ENCODE results near the gene KRT74.

Gene KRT74

DNA sequence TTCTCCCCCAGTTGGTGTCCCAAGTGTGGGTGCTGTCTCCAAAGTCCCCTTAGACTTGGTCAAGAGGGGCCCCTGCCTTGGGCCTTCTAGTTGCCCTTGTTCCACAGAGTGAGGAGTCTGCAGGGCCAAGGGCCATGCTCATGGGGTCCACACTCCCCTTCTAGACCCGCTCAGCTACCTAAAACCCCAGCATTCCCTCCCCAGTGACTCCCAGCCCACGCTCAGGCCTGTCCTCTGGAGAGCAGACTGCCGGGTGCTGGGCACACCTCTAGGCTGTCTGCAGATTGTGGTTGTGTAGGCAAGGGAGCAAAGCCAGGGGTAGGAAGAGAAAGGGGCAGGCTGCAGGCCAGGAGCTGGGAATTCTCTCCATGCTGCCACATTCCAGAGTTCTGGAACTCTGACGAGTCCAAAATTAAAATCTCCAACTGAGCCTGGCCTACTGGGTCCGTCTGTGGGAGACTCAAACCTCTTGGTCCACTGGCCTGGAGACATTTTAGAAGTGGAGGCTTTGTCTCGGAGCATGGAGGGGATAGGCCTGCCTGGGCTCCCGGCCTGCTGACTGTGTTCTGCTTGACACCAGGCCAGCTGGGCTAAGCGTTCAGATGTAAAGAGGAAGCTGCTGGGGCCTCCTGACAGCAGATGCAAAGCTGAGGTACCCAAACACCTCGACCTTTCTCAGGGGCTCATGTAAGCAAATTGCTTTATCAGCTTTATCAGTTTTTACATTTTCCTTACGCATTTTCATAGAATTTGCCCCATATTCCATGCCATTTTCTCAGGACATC lies 39.8 kb downstream of the KRT74 start:
- no peak for DNase-seq

DNA sequence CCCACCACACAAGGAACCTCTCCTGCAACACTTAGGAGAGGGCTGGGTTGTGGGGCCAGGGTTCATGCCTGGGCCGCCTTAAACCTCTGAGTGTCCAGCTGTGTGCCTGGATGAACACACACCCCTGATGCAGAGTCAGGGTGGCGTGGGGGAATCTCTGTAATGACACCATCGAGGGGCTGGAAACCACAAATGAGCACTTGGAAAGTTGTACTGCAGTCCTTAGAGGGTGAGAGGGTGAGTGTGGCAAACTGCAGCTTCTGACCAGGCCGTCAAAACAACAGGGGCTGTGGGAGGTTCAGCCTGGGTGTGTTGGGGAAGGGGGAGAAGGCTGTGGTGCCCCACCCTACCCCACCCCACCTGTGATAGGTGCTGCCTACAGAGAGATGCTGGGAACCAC lies 41.0 kb downstream of the KRT74 start:
- DNase-seq: no peak

DNA sequence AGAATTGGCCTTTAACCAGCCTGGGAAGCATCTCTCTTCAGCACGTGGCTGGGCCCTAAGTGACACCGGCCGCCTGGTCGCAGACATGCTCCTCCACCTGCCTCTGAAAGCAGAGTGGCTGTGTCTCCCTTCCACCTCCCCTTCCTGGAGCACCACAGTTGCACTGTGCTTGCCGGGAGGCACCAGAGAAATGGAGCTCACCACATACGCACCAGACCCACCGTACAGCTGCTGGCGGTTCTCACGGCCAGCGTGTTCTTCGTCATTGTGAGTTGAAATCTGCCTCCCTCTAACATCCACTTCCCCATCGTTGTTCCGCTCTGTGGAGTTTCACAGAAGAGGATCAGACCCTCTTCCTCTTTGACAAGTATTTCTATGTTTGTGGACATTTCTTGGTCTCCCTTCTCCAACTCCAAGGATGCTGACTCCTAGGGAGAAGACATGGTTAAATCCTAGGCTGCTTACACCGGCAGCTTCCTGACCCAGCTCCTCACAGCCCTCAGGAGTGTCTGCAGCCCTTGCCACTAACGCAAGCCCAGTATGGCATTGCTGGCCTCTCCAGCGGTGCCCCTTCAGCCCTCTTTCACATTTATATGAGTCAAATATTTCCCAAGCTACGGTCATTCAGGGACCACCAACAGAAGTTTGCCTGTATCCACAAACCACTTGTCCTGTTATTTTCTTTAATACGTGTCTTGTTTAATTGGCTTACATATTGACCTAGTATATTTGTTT lies 41.9 kb downstream of the KRT74 start:
- peak in 1 of 2 donors; percentile 44 for DNase-seq

DNA sequence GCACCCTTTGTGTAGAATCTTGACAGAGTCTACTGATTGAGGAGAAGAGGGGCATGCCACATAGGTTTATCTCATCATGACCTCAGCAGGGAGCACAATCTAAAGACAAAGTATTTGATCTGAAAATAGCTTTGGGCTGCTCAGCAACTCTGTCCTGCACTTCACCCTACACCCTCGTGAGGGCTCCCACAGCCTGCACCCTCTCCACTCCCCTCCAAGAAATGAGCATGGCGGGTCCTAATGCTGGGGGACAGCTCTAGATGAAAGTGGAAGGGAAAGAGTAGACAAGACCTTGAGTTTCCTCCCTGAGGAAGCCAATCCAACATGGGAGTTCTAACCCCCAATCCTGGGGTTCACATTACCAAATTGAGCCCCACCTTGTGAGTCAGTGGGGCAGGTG lies 42.7 kb downstream of the KRT74 start:
- DNase-seq: no peak

DNA sequence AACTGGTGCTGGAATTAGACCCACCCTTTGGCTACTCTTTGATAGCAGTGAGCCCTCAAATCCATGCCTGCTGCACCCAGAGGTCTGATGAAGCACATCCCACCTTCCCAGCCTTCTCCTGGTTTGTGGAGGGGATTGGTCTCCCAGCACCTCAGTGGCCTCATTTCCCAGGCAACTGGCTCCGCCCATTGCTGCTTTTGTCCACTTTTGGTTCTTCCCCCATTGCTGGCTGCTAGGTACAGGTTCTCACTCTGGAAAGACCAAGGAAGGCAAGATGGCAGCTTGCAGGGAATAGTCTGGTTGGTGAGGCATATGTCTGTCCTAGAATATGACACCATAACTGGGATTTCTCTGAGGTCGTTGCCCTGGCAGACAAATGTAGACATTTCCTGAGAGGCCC lies 43.3 kb downstream of the KRT74 start:
- DNase-seq: no peak

DNA sequence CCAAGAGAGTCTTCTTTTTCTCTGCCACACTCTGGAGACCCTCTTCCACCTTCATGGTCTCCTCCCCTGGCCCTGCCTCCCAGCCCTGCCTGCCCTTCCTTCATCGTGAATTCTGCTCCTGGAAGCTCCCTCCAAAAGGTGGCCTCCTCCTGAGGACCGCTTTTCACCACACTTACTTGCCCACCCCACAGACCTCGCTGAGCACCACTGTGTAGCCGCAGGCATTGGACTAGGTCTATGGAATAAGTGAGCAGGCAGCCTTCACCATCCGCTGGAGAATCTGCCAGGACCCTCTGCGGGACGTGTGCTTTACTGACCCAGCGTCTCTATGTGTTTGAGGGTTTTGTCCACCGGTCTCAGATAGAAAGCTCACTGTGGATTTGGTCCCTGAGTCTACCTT lies 43.8 kb downstream of the KRT74 start:
- DNase-seq: no peak

DNA sequence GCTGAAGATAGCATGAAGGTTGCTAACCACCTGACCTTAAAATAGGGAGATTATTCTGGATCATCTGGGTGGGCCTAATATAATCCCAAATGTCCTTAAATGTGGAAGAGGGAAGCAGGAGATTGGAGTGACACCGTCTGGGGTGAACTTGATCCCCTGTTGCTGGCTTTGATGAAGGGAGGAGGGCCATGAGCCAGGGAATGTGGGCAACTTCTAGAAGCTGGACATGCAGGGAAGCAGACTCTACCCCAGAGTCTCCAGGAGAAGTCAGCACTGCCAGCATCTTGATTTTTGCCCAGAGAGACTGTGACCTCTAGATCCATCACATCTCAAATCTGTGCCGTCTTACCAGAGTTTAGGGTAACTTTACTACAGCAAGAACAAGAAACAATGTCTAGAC lies 44.2 kb downstream of the KRT74 start:
- no peak for DNase-seq

DNA sequence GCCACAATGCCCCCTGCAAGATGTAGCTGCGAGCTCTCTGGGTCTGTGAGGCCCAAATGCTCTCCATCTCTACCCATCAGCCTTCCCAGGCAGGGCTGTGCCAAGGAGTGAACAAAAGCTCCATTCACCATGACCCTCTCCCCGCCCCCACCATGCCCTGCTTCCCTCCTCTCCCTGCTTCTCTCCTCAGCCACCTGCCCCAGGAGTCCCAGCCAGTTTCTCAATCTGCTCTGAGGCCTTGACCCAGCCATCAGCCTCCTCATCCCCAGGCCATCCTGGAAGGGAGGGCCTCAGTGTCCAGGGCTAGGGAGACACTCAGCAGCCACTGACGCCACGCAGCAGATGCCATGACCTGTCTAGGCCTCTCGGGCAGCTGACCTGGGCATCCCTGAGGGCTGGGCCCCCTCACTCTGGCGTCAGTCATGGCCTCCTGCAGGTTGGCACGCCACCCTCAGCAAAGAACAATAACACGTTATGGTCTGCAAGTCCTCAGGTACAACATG lies 45.0 kb downstream of the KRT74 start:
- DNase-seq: no peak

DNA sequence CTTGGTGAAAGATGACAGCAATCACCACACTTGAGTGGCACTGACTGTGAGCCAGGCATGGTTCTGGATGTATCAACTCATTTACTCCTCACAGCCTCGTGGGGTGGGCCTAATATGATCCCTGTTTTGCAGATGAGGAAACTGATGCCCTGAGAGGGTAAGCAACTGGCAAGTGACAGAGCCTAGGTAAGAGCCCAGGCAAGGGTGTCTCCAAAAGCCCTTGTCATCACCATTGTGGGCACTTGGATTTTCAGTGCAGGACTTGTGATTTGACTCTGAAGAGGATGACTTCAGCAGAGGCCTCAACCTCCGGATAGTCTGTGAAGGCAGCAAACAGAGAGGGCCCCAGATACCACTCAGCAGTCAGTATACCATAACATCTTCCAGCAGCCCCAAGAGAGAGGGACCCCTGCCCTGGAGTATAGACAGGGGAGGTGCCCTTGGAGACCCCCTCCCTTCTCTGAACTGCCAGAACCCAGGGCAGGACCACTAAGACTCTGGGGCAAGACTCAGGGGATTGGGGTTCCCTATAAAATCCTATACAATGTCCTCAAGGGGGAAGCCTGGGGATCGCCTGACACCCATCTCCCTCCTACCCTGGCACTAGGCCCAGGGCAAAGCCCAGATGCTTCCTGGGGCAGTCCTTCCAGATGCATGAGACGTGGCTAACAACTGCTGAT lies 46.4 kb downstream of the KRT74 start:
- DNase-seq: no peak

DNA sequence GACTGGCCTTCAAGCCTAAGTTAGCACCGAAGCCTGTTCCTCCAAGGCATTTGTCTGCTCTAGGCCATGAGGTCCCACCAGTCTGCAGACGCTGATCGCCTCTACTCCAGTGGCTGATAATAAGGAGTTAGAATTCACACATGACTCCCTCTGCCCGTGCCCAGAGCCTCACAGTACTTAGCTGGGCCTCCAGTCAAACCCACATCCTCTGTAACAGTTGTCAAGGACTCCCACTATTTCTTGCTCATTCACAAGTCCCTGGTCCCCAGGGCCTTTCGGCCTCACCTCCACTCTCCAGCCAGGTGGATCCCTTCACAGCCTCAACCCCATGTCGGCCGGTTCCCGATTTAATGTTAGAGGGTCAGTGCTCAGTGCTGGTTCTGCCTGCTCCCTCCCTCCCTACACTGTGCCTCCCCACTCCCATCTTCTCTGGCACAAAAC lies 47.1 kb downstream of the KRT74 start:
- no peak for DNase-seq

DNA sequence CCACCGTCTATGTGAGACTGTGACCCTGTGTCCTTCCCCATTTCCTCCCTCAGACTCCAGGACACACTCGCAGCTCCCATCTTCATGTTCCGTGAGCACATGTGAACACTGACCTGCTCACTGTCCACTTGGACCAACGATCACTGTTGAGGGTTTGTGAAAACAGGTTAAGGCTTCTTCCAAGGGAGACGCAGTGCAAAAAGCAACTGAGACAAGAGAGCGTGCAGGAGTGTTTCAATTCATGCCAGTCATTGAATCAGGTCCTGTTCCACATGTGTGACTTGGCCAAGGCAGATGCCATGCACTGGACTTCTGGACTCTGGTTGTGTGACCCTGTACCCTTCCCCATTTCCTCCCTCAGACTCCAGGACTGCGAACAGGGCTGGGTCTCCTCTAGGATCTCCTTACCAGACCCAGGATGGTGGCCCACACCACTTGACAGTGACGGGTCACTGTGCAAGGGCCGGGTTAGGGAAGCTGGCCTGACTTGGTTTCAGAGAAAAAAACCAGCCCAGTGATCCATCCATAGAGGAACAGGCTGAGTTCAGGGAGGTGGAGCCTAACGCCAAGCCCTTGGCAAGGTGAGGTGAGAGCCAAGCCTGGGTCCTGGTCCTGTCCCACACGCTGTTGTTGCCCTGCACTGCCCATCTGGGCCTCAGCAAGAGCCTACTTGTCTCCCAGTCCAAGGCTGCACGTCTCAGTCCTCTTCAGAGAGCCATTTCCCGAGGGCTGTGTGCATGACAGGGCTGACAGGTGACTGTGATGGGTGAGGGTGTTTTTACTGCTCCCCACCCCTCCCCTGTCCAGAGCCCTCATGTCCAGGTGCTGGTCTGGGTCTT lies 47.8 kb downstream of the KRT74 start:
- no peak for DNase-seq

DNA sequence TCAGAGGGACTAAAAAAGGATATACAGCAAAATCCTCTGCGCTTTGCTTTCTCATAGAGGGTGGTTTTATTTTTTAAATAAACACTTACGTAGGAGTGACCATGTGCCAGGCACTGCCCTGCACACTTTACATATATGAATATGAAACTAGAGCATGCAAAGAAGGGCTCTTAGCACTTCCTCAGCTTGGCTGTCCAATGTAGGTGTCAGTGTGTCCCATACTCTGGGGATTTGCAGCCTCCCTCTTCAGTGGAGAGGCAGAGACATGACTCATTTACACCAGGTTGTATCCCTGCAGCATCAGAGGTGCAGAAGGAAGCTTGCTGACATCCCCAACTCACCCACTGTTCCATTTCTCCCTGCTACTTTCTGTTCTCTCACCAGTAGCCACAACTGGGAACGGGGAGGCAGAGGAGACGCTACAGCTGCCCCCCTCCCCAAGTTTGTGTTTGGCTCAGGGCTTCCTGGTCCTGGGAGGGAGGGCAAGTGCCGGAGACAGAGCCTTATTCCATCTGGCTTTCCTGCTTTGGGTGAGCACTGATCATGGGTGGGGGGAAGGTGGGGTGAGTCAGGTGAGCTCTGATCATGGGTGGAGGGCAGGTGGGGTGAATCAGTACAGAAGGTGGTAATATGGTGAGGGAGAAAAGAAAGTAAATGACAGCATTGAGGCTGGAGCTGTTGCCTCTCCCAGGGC lies 48.6 kb downstream of the KRT74 start:
- no peak for DNase-seq

DNA sequence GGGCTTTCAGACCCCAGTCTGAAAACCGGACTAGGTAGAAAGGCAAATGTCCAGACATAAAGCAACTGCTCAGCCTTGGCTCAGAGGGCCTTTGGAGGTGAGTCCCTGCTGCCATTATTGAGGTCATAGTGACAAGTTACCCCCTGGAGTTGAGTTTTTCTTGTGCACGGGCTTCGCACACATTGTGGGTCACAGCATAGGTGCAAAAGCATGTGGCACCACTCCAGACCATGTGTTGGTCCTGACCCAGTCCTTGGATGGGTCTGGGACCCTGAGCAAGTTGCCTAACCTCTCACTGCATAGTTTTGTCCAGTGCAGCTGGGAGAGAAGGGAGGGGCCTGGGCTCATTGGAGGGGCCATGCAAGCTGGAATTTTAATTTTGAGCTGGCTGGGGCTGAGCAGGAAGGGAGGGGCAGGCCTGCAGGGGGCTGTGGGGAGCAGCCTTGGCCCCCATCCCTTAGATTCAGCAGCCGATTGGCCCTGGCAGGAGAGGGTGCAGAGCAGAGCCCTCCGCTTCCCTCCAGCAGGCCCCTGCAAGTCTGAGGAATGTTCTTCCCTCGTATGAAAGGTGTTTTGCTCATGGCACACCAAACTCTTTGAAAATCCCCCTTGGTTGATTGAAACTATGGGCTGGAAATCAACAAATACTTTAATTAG lies 49.3 kb downstream of the KRT74 start:
- DNase-seq: no peak

DNA sequence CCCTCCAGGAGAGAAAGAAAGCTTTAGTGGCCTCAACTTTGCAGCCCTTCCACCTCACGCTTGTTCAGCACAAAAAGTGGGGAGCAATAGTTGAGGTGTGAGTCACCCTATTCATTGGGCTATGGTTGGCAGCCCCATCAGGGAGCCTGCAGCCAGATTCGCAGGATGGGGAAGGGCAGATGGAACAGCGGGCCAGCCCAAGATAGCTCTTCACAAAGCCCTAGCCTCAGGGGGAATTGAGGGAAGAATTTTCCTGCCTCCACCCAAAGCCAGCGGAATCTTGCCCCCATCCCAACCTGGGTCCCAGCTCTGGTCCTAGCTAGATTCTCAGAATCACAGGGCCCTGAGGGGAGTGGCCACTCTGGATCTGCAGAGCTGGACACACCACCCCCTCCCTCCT lies 49.8 kb downstream of the KRT74 start:
- DNase-seq: no peak

DNA sequence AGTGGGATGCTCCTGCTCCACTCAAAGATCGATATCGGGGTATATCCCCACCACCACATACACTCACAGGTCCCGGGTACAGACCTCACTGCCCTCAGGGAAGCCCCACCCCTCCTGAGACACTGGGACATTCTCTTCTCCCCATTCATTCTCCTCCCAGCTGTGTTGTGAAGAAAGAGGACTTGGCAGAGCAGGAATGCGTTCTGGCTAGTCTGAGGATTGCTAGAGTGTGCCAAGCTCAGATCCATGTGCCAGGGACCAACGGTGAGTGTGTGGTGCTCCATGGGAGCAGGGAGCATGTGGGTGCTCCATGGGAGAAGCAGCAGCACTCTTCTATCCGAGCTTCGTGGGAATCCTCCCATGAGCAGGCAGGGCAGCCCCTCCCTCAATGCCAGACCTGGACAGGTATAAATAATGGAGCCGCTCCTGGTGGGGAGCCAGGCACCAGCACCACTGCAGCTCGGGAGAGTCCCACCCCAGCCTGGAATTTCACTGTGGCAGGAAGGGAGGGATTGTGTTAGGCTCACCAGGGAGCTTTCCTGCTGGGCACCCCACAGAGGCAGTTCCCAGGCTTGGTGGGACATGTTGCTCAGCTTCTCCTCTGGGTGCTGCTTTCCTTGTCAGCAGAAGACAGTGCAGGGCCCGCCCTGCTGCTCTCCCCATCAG lies 51.2 kb downstream of the KRT74 start:
- DNase-seq: no peak

DNA sequence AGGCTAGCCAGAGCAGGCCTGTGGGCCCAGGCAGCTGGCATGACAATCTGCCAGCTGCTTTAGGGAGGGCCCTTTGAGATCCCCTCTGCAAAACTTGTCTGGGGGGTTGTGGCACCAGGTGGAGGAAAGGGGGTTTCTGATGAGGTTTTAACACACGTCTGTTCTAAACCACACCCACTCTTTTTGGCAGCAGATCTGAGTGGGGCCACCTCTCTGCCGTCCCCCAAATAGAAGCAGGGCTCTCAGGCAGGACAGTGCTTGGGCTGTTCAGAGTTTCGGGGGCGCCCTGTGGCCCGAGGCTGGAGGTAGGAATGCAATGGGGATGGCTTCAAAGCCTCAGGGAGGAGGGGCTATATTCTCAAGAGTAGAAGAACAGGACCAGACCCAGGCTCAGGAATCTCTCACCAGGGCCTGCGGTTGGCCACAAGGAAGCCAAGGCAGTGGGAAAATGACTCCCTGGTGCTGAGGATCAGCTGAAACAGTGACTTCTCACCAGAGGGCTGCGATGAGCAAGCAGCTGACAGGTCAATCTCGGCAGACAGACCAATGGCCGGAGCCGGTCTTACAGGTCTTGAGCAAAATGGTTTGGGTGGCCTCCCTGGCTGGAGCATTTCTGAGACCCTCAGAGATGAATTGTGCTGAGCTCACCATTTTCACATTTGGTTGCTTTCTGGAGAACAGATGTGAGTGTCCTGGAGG lies 51.9 kb downstream of the KRT74 start:
- DNase-seq: no peak

DNA sequence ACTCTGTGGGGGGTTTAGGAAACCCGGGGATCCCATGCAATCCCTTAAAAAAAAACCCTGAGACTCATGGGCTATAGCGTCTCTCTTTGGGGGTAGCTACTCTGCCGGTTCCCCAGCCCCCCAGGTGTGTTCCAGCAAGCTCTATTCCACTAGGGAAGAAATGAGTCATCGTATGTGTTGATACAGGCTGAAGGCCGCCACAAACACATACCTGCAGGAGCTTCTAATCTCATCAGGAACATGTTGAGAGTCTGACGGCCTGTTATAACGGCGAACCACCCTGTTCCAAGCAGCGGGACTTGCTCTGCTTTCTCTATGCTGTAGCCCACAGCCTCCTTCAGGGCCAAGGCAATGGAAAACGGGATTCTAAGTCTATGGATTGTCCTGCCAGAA lies 52.5 kb downstream of the KRT74 start:
- no peak for DNase-seq

DNA sequence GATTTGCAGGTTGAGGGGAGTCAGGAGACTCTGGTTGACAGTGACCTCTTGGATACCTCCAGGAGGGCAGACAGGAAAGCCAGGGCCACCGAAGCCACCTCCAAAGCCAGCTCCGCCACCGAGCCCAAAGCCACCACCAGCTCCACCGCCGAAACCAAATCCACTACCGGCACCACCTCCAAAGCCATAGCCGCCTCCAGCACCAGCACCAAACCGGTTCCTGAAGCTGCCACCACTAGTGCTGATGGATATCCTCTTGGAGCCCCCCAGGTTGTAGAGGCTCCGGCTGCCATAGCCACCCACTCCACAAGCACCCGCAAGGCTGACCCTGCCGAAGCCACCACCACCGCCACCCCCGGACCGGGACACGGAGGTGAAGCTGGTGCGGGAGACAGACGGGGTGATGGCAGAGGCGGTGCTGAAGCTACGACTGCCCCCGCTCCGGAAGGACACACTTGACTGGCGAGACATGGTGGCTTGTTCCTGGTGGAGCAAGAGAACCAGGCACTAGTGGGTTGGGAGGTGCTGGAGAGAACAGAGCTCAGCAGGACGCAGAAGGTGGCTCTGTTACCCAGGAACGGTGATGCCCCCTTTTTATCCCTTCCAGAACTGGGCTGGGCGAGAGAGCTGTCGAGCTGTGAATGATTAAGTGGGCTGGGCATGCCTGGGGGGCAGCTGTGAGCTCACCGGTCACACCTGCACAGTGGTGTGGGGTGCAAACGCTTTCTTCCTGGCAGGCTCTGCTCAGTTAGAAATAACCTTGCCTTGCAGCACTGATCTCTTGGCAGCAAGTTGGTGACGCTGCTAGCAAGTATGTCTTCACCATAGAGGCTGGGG lies 53.6 kb downstream of the KRT74 start, which contains the start of gene KRT5:
Gene KRT5 (minus strand): TSS at position 569 of the 837 bp plus-strand sequence. CDS start 98 bp downstream, at position 471.
- no peak for DNase-seq

DNA sequence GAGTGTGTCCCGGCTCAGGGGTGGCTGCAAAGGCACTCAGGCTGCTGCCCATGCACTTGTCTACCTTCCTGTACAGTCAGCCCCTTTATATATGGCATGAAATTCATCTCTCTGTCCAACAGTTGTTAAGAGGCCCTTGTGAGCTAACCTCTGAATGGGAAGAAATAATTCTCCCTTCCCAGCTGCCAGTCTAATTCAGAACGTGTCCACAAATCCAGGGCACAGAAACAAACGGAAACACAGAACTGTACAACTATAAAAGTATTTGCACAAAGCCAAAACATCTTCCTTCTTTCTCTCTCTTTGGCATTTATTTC lies 54.3 kb downstream of the KRT74 start:
- DNase-seq: no peak
